Stimulated activated CD4-positive, alpha-beta T cell treated with anti-CD3 and anti-CD28 coated beads, Interleukin-1b, Interleukin-23, amount 100 ng/mL, for 24 hours (primary cell): ENCODE results near the gene ANXA9.

Experiments
- DNase-seq, 4 experiments: peaks; one replicate each; pipeline ENCODE4 v3.0.0-alpha.2; 2020; ENCODE audit warnings: low read depth in 4 of 4, low spot score in 1 of 4

ANXA9 gene

DNA sequence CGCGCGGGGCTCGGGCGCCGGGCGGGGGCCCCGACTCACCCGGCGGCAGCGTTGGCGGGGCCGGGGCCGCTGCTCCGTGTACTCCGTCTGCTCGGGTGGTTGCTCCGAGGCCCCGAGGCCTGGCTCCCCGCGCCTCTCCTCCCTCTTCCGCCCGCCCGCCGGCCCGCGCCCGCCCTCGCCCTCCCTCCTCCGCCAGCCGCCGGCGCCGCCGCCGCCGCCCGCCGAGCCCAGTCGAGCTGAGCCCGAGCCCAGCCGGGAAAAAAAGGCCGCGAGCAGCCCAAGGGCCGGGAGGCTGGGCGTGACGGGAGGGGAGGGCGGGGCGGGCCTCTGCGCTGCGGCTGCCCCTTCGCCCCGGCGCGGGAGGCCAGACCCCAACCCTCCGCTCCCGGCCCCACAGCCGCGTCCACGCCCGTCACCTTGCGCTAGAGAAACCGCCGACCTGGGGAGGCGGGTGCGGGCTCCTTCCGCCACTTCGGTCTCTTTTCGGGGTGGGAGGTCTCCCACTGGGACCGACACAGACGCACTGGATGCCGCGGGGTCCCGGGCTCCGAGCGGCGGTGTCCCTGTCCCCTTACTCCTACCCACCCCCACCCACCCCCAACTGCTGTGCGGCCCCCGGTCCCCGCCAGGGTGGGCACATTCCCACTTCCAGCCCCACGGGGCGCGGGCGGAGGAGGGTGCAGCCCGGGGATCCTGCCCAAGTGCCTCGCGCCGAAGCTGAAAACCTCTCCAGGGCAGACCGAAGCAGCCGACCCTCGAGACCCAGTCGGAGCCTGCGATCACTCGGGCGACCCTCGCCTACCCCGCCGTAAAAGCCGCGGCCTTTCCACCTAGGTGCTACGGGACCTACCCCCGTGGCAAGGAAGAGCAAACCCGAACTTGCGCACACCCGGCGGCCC, 7.3 kb upstream of the ANXA9 start, which contains the start of gene CERS2:
Gene CERS2 (minus strand): TSS at position 256 of the 899 bp plus-strand sequence. CDS start 5,745 bp downstream, outside the sequence.
- peak in 3 of 4 experiments; percentile 43 to 59 (median 50) for DNase-seq

DNA sequence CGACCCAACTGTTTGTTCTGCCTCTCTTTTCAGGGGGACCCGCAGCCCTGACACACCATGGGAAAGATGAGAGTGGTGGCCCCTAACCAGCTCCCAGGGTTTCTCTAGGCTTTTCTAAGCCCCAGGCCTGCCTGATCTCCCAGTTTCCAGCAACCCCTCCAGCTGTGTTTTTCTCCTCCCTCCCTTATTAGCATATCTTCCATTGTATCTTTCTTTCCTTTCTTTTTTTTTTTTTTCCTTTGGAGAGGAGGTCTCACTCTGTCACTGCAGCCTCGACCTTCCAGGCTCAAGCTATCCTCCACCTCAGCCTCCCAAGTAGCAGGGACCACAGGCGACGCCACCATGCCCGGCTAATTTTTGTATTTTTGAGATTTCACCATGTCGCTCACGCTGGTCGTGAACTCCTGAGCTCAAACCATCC, 5.7 kb upstream of the ANXA9 start:
- no peak for DNase-seq

DNA sequence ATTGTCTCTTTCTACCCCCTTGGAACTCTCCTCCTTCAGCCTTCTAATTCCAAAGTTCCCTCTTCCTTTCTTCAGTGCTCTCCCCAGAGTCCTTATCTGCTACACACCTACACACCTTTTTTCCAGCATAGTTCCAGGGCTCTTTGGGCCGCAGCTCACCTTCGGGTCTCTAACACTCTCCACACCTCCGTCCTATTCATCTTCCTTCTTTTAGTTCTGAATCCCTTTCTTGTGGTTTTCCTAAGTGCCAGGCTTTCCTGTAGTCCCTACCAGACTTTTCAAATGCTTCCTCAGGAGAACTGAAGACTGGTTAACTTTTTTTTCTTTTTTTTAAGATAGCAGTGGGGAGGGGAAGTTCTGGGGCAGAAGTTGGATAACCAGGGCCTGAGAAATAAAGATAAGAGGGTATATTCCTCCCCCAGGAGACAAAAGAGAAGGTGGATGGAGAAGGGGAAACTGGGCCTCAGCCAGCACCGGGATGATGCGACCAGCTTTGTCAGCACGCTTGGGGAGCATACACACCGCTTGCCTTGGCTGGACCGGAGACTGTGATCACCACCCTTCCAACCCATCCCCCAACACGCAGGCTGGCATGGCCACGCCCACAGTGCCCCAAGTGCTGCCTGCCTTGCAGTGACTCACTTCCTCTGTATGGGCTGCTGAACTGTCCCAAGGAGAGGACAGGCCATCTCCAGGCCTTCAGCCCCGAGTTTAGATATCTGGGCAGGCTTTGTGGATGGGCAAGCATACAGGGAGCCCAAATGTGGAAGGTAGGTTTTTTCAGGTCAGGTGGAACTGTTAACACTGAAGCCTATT, 5.0 kb upstream of the ANXA9 start:
- peak in 3 of 4 experiments; percentile 37 to 72 (median 43) for DNase-seq

DNA sequence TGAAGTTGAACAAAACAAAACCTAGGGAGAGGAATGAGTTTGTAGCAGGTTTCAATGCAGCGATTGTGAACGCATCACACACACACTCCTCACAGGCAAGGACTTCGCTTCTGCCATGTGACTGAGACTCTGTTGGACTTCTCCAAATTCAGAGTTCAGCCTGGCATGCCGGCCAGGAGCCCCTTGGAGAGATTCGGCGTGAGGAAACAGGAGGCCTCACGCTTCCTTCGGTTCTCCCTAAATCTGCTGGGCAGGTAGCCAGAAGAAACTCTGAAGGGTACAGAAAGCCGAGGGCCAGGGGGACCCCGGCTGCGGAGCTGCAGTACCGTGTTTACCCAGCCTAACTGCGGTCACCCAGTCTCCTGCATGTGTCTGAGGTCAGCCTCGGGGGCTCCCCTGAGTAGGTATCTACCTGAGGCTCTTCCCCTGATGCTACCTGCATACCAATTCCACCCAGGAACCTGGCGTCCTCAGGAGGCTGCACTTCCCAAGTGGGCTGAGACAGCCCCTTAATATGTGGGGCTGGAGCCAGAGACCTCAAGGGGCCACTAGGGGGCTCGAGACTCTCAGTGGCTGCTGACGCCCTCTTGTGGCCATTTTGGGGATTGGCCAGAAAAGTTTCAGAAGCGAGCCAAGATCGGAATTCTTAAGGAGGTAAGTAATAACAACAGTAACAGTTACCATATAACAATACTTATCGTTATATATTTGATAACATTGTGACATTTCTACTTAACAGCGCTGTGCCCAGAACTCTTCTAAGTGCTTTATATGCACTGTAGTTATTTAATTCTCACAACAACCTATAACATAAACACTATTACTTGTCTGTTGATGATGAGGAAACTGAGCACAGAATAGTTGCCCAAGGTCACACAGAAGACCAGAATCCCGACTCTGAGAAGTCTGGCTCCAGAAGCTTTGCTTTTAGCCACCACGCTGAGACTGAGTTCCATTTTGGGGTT, 2.7 kb upstream of the ANXA9 start:
- peak; percentile 76 to 82 (median 80) for DNase-seq

DNA sequence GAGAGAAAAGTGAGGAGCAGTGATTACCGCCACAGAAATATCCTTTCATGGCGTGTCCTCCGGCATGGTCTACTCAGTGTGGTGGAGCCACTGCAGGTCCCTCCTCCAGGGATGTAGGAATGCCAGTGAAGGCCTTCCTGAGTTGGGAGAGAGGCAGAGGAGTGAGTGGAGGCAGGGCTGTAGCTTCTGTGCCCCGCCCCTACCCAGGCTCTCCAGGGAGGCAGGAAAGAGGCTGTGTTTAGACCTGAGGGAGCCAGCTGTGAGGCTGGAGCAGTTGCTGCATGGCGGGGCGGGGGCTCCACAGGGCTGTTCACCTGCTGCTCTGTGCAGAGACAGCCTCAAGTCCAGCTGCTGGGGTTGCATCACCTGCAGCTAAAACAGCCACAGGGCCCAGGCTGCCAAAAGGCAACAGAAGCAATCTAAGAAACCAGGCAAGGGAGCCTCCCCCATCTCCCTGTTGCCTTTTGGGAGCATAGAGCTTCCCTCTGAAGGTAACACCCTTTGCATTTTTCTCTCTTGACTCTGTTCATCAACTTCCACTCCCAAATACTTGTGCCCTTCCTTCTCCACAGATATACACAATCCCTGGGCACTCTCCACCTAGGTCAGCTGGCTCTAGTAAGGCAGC, 801 bp upstream of the ANXA9 start:
- no peak for DNase-seq

DNA sequence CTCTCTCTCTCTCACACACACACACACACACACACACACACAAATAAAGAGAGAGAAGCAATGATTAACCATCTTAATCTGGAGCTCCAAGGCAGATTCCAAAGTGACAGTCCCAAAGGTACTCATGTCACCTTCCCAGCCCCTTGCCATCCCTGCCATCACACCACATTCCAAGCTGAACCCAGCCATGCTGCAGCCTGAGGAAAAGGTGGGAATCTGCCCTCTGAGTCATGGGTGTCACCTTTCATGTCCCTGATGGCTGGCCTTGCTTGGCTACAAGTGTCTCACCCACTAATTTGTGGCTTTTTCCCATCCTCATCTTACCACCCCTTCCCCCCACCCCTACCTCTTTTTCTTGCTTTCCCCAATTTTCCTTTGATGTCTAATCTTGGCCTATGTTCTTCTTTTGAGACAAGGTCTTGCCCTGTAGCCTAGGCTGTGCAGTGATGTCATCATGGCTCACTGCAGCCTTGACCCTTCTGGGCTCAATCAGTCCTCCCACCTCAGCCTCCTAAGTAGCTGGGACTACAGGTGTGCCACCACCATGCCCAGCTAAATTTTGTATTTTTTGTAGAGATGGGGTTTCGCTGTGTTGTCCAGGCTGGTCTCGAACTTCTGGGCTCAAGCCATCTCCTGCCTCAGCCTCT, 3.2 kb downstream of the ANXA9 start:
- no peak for DNase-seq

DNA sequence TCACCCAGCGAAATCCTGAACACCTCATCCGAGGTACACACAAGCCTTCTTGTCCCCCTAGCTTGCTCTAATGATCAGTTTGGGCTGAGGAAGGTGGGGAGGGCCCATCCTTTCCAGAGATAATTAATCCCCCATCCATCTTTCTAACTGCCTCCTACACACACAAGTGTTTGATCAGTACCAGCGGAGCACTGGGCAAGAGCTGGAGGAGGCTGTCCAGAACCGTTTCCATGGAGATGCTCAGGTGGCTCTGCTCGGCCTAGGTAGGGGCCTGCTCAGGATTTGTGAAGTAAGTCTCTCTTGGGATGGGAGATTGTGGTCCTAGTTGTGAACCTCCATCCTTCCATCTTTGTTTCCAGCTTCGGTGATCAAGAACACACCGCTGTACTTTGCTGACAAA, 5.8 kb downstream of the ANXA9 start:
- DNase-seq, result no peak

DNA sequence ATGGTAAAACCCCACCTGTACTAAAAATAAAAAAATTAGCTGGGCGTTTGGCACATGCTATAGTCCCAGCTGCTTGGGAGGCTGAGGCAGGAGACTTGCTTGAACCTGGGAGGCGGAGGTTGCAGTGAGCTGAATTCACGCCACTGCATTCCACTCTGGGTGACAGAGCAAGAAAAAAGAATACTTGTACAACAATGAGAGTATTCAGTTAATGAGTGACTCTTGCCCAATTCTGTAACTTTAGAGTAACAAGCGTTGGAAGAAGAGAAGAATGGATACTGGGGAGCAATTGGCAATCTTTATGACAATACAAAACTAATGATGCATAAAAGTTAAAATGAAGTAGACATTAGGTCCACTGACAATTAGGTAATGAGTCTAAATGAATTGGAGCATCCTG, 10.5 kb downstream of the ANXA9 start:
- DNase-seq, result no peak

DNA sequence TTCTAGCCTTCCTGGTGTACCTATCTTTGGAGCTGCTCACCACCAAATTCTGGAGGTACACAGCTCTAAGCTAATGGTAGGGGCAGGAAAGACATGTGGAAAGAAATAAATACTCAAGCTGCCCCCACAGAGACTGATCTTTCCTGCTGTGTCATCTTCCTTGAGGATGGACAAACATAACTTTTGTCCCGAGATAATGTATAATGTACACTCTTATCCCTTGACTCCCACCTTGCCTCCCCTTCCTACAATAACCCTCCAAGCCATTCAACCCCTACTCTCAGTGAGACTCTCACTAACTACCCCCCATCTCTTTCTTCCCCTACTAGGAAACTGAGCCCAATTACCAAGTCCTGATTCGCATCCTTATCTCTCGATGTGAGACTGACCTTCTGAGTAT, 12.2 kb downstream of the ANXA9 start:
- no peak for DNase-seq

DNA sequence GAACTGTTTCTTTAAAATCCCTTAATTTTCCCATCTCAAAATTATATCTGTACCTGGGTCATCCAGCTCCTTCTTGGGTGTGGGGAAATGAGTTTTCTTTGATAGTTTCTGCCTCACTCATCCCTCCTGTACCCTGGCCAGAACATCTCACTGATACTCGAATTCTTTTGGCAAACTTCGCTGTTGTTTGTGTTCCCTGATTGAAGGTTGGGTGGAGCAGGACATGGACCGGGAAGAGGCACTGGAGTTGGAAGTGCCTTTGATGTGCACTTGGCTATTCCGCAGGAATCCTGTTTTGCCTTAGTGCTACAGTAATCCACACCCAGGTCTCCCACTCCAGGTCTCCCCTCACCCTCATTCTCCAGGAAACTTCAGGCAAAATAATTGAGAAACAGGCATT, 13.4 kb downstream of the ANXA9 start:
- DNase-seq, result no peak

DNA sequence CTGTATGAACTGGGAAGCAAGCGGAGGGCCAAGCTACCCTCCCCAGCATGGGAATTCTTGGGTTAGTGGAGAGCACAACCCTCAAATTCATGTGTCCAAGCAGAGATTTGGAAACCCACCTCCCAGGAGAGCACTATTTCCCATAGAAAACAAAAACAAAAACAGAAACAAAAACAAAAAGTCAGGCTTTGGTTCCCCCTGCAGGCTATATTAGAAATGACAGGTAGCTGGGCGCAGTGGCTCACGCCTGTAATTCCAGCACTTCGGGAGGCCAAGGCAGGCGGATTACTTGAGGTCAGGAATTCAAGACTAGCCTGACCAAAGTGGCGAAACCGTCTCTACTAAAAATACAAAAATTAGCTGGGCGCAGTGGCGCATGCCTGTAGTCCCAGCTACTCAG, 13.8 kb downstream of the ANXA9 start:
- no peak for DNase-seq

DNA sequence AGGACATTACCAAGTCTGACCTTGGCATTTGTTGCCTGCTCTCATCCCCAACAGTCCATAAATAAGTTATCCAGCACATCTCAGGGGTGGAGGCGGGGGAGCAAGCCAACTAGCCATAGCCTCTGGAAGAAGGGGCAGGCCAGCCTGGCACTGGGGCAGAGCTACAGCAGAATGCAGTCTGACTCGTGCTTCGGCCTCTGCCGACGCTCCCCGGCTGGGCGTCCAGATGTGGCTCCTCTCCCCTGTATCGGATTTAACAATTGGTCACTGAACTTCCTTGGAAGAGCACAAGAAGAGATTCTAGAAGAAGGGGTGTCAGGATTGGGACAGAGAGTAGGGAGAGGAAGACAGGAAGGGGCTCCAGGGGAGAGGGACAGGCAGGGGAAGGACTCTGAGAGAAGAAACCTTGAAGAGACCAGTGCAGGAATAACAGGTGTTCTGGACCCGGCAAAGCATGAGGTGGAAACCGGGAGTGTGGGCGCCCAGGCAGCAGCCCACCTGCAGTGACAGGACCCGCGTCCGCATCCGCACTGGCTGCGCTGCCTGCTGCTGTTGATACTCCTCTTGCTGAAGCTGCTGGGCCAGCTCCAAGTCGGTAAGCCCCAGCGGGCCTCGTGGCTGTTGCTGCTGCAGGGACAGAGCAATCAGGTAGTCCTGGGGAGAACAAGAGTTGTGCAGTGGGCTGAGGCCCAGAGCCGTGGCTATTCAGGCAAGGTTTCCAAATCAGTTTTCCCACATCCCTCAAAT, 15.2 kb downstream of the ANXA9 start:
- no peak for DNase-seq

DNA sequence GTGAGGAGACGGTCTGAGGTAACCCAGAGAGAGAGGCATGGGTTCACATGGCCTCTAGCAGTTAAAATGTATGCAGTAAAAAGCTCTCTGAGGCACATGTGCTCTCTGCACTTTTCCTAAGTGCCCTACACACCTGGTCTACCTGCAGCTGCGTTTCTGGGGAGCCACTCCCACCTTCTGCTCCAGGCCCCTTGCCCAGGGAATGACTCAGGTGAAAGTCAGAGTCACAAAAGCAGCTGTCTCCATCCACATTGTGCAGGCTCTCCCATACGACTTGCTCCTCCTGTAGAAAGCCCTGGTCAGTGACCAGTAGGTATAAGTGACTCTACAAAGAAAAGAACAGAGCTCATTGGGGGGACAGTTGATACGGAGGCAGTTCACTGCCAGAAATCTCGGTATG, 15.9 kb downstream of the ANXA9 start:
- DNase-seq, result no peak

DNA sequence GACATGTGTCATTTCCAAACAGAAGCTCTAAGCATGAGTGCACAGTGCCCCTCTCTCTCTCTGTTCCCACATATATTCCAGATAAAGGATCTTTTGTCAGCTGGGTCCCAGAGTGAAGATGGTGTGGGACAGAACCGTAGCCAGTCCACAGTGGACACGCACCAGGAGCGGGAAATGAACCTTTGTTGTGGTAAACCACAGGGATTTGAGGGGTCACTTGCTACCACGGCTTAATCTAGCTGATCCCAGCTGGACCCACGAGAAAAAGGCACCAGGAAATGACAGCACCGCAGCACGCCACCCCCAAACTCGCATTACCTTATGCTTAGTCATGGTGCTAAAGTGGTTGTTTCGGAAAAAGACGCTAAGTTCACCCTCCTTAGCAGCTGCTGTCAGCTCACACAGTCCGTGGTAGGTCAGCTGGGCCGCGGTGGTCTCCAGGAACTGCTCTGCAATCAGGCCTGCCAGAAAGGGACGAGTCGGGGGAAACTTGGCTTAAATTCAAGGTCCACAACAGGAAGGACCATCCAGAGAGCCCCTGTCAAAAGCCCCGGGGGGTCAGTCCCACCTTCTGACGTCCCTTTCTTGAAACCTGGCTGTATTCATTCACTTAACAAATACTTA, 17.1 kb downstream of the ANXA9 start:
- DNase-seq, result no peak

DNA sequence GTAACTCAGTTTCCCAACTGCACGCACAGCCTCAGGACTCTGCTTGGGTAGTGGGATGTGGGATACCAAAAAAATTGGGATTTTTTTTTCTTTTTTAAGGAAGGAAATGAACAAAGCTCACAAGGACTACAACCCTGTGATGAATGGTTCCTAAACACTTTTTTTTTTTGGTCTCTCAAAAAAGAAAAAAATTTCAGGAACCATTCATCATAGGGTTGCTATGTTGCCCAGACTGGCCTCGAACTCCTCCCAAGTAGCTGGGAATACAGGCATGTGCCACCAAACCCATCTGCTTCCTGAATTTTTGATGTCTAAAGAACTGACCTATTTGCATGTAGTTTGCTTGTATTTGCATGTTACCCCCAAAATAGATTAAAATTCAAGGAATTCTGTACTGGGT, 17.8 kb downstream of the ANXA9 start:
- no peak for DNase-seq

DNA sequence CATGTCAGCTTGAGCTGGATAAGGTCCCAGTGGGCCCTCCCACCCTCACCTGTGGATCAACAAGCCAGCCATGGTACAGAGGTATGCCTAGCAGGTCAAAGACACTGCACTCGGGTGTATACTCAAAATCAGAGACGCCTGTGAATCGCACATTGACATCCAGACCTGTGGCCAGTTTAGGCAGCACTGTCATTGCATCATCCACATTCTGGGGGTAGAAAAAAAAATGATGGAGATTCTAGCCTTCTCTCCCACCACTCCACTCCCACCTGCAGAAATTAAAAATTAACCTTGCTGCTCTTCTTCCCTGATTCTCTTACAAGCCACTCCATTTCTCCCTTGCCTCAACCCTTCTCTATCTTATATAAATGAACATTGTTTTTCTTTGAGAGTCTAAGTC, 18.3 kb downstream of the ANXA9 start:
- no peak for DNase-seq

DNA sequence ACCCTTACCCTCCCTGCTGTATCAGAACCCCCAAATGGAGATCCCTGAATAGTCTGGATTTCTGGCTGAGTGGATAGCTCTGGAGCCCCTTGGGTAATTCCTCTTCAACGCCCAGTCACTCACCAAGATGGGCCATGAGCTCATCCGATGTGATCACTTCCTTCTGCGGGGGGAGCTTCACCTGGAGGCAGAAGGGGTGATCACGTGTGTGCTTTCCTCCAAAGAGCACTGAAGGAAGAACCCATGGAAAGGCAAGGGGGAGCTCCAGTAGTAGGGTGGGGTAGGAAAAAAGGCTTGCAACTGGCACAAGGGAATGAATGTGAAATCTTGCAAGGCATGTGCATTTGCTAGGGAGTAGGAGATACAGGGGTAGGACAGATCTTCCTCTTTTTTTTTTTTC, 19.5 kb downstream of the ANXA9 start:
- DNase-seq, result no peak

DNA sequence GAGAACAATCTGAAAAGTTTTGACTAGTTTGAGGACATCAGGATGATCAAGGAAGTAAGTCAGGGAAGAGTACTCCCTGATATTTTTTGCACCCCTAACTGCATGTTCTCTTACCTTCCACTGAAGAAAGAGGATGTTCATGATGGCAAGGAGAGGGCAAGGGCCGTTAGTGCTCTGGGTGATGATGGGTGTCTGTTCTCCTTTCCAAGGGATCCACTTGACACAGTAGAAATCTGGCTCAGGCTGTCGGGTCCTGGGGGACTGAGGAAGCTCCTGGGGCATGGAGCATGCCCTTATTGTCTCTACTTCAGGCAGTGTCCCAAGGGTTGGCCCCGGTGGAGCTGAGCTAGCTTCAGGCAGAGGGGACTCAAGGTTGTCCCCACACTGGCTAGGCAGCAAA, 20.0 kb downstream of the ANXA9 start:
- no peak for DNase-seq

DNA sequence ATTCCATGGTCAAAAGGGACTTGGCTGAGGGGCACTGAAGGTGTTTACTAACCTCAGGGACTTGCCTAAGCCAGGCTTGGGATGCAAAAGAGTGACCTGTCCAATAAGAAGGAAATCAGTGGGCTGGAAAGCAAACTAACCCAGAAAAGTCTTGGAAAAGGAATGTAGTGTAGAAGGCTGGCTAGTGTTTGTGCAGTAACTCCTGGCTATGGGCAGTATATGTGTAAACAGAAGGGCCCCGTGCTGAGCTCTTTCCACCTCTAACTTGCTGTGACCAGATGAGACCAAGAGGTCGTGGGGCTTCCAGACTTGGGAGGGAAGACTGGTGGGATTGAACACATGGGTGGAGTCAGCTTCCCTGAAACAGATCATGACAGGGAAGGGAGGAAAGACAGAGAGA, 20.5 kb downstream of the ANXA9 start:
- no peak for DNase-seq
